OCI-M1 (cell line): ENCODE measurements around the gene RHOF.
"Not testable (repeated sequence)": the region's sequence is repeated elsewhere in the genome, so short reads cannot be mapped to it uniquely, and the experiment has no call there.

ENCODE experiments used
- DNase-seq: peaks from one replicate; lab custom pipeline; 2025; lab: John Stamatoyannopoulos, UW

Gene RHOF

GRCh38 chr12:121792607-121793439 lies 665 bp downstream of the RHOF start:
- DNase-seq, result no peak

GRCh38 chr12:121791671-121792551 lies 1.6 kb downstream of the RHOF start:
- DNase-seq, result no peak

GRCh38 chr12:121790785-121791184 lies 2.7 kb downstream of the RHOF start:
- not testable (repeated sequence) for DNase-seq

- DNase-seq, result no peak
Measured at GRCh38 chr12:121789800-121790728, 3.4 kb downstream of the RHOF start.

- no peak for DNase-seq
Measured at GRCh38 chr12:121789233-121789781, 4.2 kb downstream of the RHOF start.

GRCh38 chr12:121788176-121788818 lies 5.2 kb downstream of the RHOF start:
- DNase-seq, result no peak

GRCh38 chr12:121787063-121788025 lies 6.1 kb downstream of the RHOF start:
- DNase-seq, result no peak

GRCh38 chr12:121786440-121786825 lies 7.1 kb downstream of the RHOF start:
- DNase-seq, result no peak

- no peak for DNase-seq
Measured at GRCh38 chr12:121784460-121784859, 9.0 kb downstream of the RHOF start.

- DNase-seq, result no peak
Measured at GRCh38 chr12:121783766-121784165, 9.7 kb downstream of the RHOF start.

GRCh38 chr12:121781998-121782979 lies 11.2 kb downstream of the RHOF start:
- DNase-seq, result peak; percentile 87

- DNase-seq, result no peak
Measured at GRCh38 chr12:121781484-121781997, 11.9 kb downstream of the RHOF start.

- no peak for DNase-seq
Measured at GRCh38 chr12:121780429-121780828, 13.1 kb downstream of the RHOF start.

- no peak for DNase-seq
Measured at GRCh38 chr12:121779422-121779895, 14.0 kb downstream of the RHOF start.

GRCh38 chr12:121778567-121779421 lies 14.7 kb downstream of the RHOF start:
- DNase-seq, result no peak

- DNase-seq, result peak; percentile 78
Measured at GRCh38 chr12:121776190-121777098, 17.0 kb downstream of the RHOF start.
